PC-9 (cell line): ENCODE measurements around the gene MITF. TPM values are rescaled to one million over a fixed set of nuclear protein-coding genes. Genes with fewer than 3 reads are reported as not detected.

ENCODE experiments used
- BruUV-seq: library from RNA; stranded (reverse); fragments of 400-500 nt; replicated peaks from 2 replicates; lab custom pipeline; 2021; lab: Mats Ljungman, UMichigan
- CTCF ChIA-PET: fragments of 300-600 bp; sonication (Branson Sonifier 250); formaldehyde crosslinking; loops from one replicate; lab custom pipeline; 2022; ENCODE audit warnings: antibody characterized with exemption; lab: Charles Lee
- POLR2A ChIA-PET: fragments of 300-600 bp; sonication (Branson Sonifier 250); formaldehyde crosslinking; loops from one replicate; lab custom pipeline; 2022; ENCODE audit warnings: antibody characterized with exemption; ENCODE audit not compliant: unreplicated experiment; lab: Charles Lee
- DNase-seq, 2 experiments: peaks; one replicate each; pipeline versions ENCODE4 v3.0.0 to v3.0.0-alpha.2; 2015 to 2022; ENCODE audit warnings: mixed read lengths in 1 of 2
- H2AFZ ChIP-seq: fragments of 200-600 bp; sonication (generic); 2 replicates; pipeline ENCODE4 v1.8.1; 2017; ENCODE audit warnings: antibody characterized with exemption
- H3F3A ChIP-seq: fragments of 200-600 bp; sonication (generic); 2 replicates; pipeline ENCODE4 v1.8.1; 2017; ENCODE audit warnings: antibody characterized with exemption, mild to moderate bottlenecking, low read depth; ENCODE audit not compliant: insufficient read depth
- H3K27ac ChIP-seq: fragments of 200-600 bp; sonication (generic); 2 replicates; pipeline ENCODE4 v1.6.1; 2016; ENCODE audit warnings: mixed run types
- H3K27me3 ChIP-seq: fragments of 200-600 bp; sonication (generic); 2 replicates; pipeline ENCODE4 v1.6.1; 2016; ENCODE audit warnings: low read depth, mixed run types; ENCODE audit not compliant: insufficient read depth
- H3K36me3 ChIP-seq: fragments of 200-600 bp; sonication (generic); 2 replicates; pipeline ENCODE4 v1.6.1; 2016; ENCODE audit warnings: low read depth, mixed run types
- H3K4me1 ChIP-seq: fragments of 200-600 bp; sonication (generic); replicated peaks from 2 replicates; pipeline ENCODE4 v1.6.1; 2016; ENCODE audit warnings: mixed run types; ENCODE audit not compliant: insufficient read depth
- H3K4me2 ChIP-seq: fragments of 200-600 bp; sonication (generic); 2 replicates; pipeline ENCODE4 v1.6.1; 2017; ENCODE audit warnings: mixed run types
- H3K4me3 ChIP-seq: fragments of 200-600 bp; sonication (generic); 2 replicates; pipeline ENCODE4 v1.6.1; 2016; ENCODE audit warnings: mixed run types
- H3K79me2 ChIP-seq: fragments of 200-600 bp; sonication (generic); 2 replicates; pipeline ENCODE4 v1.6.1; 2017; ENCODE audit warnings: low read depth, mixed run types
- H3K9me2 ChIP-seq: fragments of 200-600 bp; sonication (generic); 2 replicates; pipeline ENCODE4 v1.8.1; 2017; ENCODE audit warnings: mild to moderate bottlenecking; ENCODE audit not compliant: insufficient read depth
- H3K9me3 ChIP-seq: fragments of 200-600 bp; sonication (generic); 2 replicates; pipeline ENCODE4 v1.8.1; 2016; ENCODE audit warnings: low read depth; ENCODE audit not compliant: insufficient read depth
- H4K20me1 ChIP-seq: fragments of 200-600 bp; sonication (generic); 2 replicates; pipeline ENCODE4 v1.8.1; 2017; ENCODE audit not compliant: insufficient read depth
- EZH2 ChIP-seq: fragments of 200-600 bp; sonication (generic); IDR thresholded peaks from 2 replicates; pipeline ENCODE4 v1.8.0; 2017; ENCODE audit warnings: antibody characterized with exemption, low read depth
- intact Hi-C: fragments of 100-400 bp; cut with micrococcal nuclease; formaldehyde crosslinking; loops from one replicate; pipeline ENCODE4 v1.10.0; 2022; ENCODE audit not compliant: unreplicated experiment
- total RNA-seq: library from RNA; stranded (reverse); gene quantifications from 2 replicates; pipeline ENCODE4 v1.2.3, GENCODE V29; 2021
- TF ChIP-seq, protein P1 (sequence below): fragments of 200-600 bp; sonication (generic); conservative IDR thresholded peaks from 2 replicates; pipeline ENCODE4 v1.6.1; 2017; ENCODE audit warnings: mixed run types, antibody characterized with exemption, mild to moderate bottlenecking, moderate library complexity

The MITF gene
- total RNA-seq, 1 experiment from 2014 or later = 15.5 TPM

DNA sequence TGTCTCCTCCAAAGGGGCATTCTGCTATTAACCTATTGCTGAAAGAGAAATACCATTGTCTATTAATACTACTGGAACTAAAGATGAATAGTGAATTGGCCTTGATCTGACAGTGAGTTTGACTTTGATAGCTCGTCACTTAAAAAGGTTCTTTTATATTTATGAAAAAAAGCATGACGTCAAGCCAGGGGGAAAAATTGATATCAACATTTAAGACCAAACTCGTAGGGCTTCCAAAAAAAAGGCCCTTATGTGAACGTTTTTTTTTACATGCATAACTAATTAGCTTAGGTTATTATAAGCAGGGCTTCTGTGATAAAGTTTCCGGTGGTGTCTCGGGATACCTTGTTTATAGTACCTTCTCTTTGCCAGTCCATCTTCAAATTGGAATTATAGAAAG is 197.0 kb downstream of the MITF start:
- POLR2A ChIA-PET = no interaction called here
- Histone ChIP-seq H3K4me1 (no peaks in the 10 kb centered on the region), H3F3A (no peaks in the 10 kb centered on the region), H3K27ac (no peak overlapping the region), H4K20me1 (no peaks in the 10 kb centered on the region), H3K27me3 (no peaks in the 10 kb centered on the region), H3K36me3 (no peaks in the 10 kb centered on the region), H3K79me2 (no peaks in the 10 kb centered on the region), H2AFZ (no peak overlapping the region), H3K9me2 (no peaks in the 10 kb centered on the region), H3K9me3 (no peaks in the 10 kb centered on the region), H3K4me3 (no peak overlapping the region), H3K4me2 (no peak overlapping the region)
- DNase-seq = no peak
- intact Hi-C loops = no loop called here
- TF ChIP-seq, protein P1, sequence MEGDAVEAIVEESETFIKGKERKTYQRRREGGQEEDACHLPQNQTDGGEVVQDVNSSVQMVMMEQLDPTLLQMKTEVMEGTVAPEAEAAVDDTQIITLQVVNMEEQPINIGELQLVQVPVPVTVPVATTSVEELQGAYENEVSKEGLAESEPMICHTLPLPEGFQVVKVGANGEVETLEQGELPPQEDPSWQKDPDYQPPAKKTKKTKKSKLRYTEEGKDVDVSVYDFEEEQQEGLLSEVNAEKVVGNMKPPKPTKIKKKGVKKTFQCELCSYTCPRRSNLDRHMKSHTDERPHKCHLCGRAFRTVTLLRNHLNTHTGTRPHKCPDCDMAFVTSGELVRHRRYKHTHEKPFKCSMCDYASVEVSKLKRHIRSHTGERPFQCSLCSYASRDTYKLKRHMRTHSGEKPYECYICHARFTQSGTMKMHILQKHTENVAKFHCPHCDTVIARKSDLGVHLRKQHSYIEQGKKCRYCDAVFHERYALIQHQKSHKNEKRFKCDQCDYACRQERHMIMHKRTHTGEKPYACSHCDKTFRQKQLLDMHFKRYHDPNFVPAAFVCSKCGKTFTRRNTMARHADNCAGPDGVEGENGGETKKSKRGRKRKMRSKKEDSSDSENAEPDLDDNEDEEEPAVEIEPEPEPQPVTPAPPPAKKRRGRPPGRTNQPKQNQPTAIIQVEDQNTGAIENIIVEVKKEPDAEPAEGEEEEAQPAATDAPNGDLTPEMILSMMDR = no peak
- no peak for TF ChIP-seq EZH2
- BruUV-seq = no TSS peak
- CTCF ChIA-PET = interaction anchor here (0.6 kb wide), 1 partner anchor 89 kb away, joined by 9 read pairs; no protein-coding TSS in a partner anchor

DNA sequence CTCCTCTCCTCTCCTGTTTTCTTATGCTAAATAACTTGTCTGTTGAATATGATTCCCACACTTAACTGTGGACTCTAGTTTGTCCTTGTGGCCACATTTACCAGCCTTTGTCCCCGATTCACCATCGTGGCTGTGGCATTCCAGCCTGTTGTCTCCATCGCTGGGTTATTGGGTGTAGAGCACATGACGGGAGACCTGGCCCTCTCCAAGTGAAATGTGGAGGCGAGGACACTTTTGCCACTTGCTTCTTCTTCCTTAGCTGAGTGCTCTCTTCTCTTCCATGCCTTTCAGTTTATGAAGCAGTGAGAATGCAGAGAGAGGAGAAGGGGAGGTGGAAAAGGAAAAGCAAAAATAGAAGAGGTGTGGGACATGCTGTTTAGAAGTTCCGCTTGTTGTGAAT is 198.8 kb downstream of the MITF start:
- ChIA-PET CTCF (no interaction called here), POLR2A (no interaction called here)
- H3K9me2 ChIP-seq = no peaks in the 10 kb centered on the region
- H3K4me3 ChIP-seq = no peak overlapping the region
- H3F3A ChIP-seq = no peaks in the 10 kb centered on the region
- no peak overlapping the region for H3K4me2 ChIP-seq
- DNase-seq = no peak
- no peaks in the 10 kb centered on the region for H3K27me3 ChIP-seq
- no peaks in the 10 kb centered on the region for H3K9me3 ChIP-seq
- intact Hi-C loops = no loop called here
- no peaks in the 10 kb centered on the region for H3K36me3 ChIP-seq
- TF ChIP-seq, protein P1 = no peak
- TF ChIP-seq EZH2 = no peak
- H3K4me1 ChIP-seq = no peaks in the 10 kb centered on the region
- H2AFZ ChIP-seq = no peak overlapping the region
- no TSS peak for BruUV-seq
- H4K20me1 ChIP-seq = no peaks in the 10 kb centered on the region
- H3K27ac ChIP-seq = no peak overlapping the region
- no peaks in the 10 kb centered on the region for H3K79me2 ChIP-seq

DNA sequence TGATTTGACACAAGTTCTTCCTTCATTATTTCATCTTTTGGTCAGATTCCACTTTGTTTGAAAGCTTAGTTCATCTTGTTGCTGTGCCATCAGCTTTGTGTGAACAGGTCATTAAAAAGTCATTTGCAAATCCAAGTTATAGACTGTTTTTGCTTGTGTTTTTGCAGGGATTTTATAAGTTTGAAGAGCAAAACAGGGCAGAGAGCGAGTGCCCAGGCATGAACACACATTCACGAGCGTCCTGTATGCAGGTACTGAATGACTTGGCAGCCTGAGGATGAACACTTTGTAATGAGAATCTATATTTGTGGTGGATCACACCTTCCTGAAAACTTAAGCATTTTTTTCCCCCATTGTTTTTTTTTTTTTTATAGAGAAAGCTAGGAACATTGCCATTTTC is 199.7 kb downstream of the MITF start:
- no peaks in the 10 kb centered on the region for H3K4me1 ChIP-seq
- no peak for DNase-seq
- H3F3A ChIP-seq = no peaks in the 10 kb centered on the region
- H2AFZ ChIP-seq = no peak overlapping the region
- H3K79me2 ChIP-seq = no peaks in the 10 kb centered on the region
- H3K9me3 ChIP-seq = no peaks in the 10 kb centered on the region
- no peaks in the 10 kb centered on the region for H4K20me1 ChIP-seq
- no peaks in the 10 kb centered on the region for H3K9me2 ChIP-seq
- no TSS peak for BruUV-seq
- ChIA-PET POLR2A (no interaction called here), CTCF (no interaction called here)
- H3K27me3 ChIP-seq = no peaks in the 10 kb centered on the region
- TF ChIP-seq, protein P1 = no peak
- no peak for TF ChIP-seq EZH2
- intact Hi-C loops = no loop called here
- no peak overlapping the region for H3K4me2 ChIP-seq
- no peaks in the 10 kb centered on the region for H3K36me3 ChIP-seq
- H3K27ac ChIP-seq = no peak overlapping the region
- H3K4me3 ChIP-seq = no peak overlapping the region
